ENCODE measurements around the gene PIMREG.

The PIMREG gene

DNA sequence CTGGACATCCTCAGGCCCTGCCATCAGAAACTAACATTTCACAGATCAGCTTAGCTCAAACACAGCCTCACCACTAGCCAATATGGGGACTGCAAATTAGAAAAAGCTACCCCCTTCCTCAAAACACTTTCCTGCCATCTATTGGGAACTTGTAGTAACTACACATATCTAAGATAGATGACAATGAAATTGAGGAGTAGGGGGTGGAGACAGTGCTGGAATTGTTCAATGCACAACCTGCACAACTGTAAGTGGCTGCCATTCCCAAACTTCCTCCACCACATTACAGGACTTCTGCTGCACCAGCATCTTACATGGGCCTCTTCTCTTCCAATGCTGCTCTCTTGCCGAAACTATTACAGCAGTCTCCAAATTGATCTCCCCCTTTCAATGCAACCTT is 31.2 kb upstream of the PIMREG start:
- DNase-seq (ENCODE audit: extremely low spot score): peak; percentile 50
- POLR2A ChIA-PET: no interaction called here
- TF ChIP-seq BHLHE40 (IDR thresholded peaks at IDR 0.05; ENCODE audit: borderline replicate concordance) (no peak), SP1 (IDR thresholded peaks at IDR 0.05) (no peak), L3MBTL2 (conservative IDR thresholded peaks at IDR 0.05) (no peak)
- TF ChIP-seq, protein P1, sequence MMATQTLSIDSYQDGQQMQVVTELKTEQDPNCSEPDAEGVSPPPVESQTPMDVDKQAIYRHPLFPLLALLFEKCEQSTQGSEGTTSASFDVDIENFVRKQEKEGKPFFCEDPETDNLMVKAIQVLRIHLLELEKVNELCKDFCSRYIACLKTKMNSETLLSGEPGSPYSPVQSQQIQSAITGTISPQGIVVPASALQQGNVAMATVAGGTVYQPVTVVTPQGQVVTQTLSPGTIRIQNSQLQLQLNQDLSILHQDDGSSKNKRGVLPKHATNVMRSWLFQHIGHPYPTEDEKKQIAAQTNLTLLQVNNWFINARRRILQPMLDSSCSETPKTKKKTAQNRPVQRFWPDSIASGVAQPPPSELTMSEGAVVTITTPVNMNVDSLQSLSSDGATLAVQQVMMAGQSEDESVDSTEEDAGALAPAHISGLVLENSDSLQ (IDR thresholded peaks at IDR 0.05): no peak
- CTCF ChIA-PET: interaction anchor here (0.6 kb wide), 1 partner anchor 620 kb away, joined by 5 read pairs; no protein-coding TSS in a partner anchor

DNA sequence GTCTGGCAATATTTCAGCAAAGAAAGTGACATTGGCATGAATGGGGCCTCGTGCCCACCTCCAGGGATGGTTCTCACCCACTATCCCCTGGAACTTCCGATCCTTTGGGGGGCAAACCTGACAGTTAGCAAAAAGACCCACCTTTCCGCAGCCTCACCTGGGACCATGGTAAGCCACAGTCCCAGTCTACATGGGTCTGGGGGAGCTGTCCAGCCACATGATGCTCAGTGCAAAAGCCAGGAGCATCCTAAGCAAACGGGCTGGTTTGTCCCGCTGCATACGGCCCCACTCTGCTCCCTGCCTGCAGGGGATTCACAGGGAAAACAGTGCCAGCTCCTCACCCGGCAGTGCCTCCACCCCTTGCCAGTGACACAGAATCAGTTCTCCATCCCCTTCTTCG is 28.6 kb upstream of the PIMREG start:
- no peak for DNase-seq (ENCODE audit: extremely low spot score)
- CTCF ChIA-PET: no interaction called here
- POLR2A ChIA-PET: no interaction called here
- no peak for TF ChIP-seq TARDBP (IDR thresholded peaks at IDR 0.05)

DNA sequence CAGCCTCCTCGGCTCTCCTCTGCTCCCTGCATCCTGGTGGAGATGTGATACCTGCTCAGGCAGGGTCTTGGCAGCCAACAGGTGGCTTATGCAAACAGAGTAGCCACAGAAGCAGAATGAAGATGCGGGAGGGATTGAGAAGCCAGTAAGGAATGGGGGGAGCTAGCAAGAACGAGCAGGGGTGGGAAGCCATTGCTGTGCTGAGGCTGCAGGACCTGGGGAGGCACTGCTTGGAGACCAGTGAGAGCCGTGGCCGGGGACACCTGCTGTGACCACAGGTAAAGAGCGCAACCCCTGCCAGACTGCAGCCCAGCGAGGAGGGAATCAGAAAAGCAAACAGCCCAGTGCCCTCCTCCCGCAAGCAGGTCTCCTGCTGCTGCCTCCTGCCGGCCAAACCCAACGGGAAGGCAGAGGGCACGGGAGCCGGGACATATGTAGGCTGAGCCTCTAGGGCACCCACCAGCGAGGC is 24.0 kb upstream of the PIMREG start:
- peak; percentile 42 for DNase-seq (ENCODE audit: extremely low spot score)
- ChIA-PET POLR2A (no interaction called here), CTCF (interaction anchor here (0.8 kb wide), 1 partner anchor 830 kb away, joined by 3 read pairs; no protein-coding TSS in a partner anchor)
- TF ChIP-seq CTBP1 (IDR thresholded peaks at IDR 0.05; ENCODE audit: borderline replicate concordance) (no peak), FOXM1 (IDR thresholded peaks at IDR 0.05; ENCODE audit: borderline replicate concordance) (no peak), NFRKB (IDR thresholded peaks at IDR 0.05) (no peak), ZNF384 (IDR thresholded peaks at IDR 0.05) (no peak), SUZ12 (IDR thresholded peaks at IDR 0.05) (no peak), TARDBP (IDR thresholded peaks at IDR 0.05) (no peak), HDGF (IDR thresholded peaks at IDR 0.05; ENCODE audit: borderline replicate concordance) (no peak), FOXA1 (IDR thresholded peaks at IDR 0.05) (no peak), ELF4 (IDR thresholded peaks at IDR 0.05) (no peak), FOXK2 (IDR thresholded peaks at IDR 0.05) (no peak), L3MBTL2 (conservative IDR thresholded peaks at IDR 0.05) (no peak), ARNT (IDR thresholded peaks at IDR 0.05) (no peak), SP1 (IDR thresholded peaks at IDR 0.05) (no peak), LEF1 (IDR thresholded peaks at IDR 0.05; ENCODE audit: borderline replicate concordance) (no peak), BHLHE40 (IDR thresholded peaks at IDR 0.05; ENCODE audit: borderline replicate concordance) (no peak)
- TF ChIP-seq, protein P1 (IDR thresholded peaks at IDR 0.05): no peak

DNA sequence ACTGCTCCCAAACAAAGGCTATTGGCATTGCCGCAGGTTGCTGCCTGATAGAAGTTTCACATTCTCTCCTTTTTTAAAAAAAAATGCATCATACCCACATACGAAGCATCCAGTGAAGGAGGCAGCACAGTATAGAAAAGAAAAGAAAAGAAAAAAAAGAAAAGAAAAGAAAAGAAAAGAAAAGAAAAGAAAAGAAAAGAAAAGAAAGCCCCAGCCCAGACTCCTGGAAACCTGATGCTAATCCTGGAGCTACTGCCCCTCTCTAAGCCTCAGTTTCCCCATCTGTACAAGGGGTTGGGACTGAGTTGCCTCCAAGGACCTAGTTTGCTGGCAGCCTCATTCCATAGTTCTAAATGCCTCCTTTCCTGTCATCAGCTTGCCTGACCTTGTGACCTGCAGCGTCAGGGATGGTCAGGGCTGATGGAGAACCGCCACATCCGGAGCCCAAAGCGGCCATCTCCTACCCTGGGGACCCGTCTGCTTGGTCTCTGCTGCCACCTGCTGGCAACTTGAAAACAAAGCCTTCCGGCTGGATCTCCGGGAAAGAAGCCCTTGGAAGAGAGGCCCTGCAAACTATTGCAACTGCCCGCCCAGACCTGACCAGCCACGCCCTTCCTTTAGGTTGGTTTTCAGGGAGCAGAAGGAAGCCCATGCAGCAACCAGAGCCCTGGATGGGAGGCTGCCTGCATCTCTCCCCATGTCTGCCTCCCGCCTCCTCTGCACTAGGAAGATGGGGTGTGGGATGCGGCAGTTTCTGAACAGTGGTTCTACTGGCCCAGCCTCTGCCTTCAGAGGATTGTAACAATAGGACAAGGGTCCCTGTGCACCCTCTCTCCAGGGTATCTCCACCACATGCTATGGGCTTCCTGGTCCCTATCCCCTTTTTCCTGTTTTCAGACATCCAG is 22.3 kb upstream of the PIMREG start:
- POLR2A ChIA-PET: no interaction called here
- TF ChIP-seq LEF1 (IDR thresholded peaks at IDR 0.05; ENCODE audit: borderline replicate concordance) (no peak), ELF4 (IDR thresholded peaks at IDR 0.05) (no peak), HDGF (IDR thresholded peaks at IDR 0.05; ENCODE audit: borderline replicate concordance) (no peak), SP1 (IDR thresholded peaks at IDR 0.05) (no peak), L3MBTL2 (conservative IDR thresholded peaks at IDR 0.05) (no peak), ZNF384 (IDR thresholded peaks at IDR 0.05) (no peak), FOXM1 (IDR thresholded peaks at IDR 0.05; ENCODE audit: borderline replicate concordance) (no peak), CTBP1 (IDR thresholded peaks at IDR 0.05; ENCODE audit: borderline replicate concordance) (no peak), FOXK2 (IDR thresholded peaks at IDR 0.05) (no peak), NFRKB (IDR thresholded peaks at IDR 0.05) (no peak), SUZ12 (IDR thresholded peaks at IDR 0.05) (no peak), FOXA1 (IDR thresholded peaks at IDR 0.05) (no peak), ARNT (IDR thresholded peaks at IDR 0.05) (no peak), TARDBP (IDR thresholded peaks at IDR 0.05) (no peak), BHLHE40 (IDR thresholded peaks at IDR 0.05; ENCODE audit: borderline replicate concordance) (no peak)
- TF ChIP-seq, protein P1 (IDR thresholded peaks at IDR 0.05): no peak
- CTCF ChIA-PET: interaction anchor here (0.5 to 0.6 kb wide), 5 partner anchors 14 to 827 kb away, joined by 3 to 8 read pairs (median 3); no protein-coding TSS in a partner anchor
- DNase-seq (ENCODE audit: extremely low spot score): peak; percentile 81

DNA sequence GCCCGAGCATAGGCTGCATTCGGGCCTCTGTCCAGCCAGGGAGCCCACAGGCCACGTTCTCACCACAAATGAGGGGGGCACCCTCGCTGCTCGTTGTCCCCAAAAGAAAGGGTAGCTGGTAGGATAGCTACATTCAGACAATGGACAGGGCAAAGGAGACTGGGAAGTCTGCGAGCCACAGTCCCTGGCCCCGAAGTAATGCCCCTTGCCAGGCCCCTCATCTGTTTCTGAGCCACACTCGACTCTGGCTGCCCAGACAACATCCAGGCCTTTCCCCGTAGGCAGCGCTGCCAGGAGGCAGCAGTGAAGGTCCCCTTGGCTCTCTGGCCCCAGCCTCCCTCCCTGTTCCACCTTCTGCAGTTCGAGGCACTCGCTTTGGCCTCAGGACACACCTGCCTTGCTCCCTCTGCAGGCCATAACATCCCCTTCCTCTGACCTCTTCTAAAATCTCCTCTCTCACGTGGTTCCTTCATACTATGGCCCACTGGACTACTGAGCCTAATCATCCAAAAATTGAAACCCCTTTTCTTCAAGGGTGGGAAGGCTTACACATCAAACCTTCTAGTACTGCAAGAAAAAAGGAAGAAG is 21.5 kb upstream of the PIMREG start:
- CTCF ChIA-PET: interaction anchor here (0.6 to 0.7 kb wide), 3 partner anchors 13 to 171 kb away, joined by 3 to 8 read pairs (median 3); no protein-coding TSS in a partner anchor
- TF ChIP-seq TARDBP (IDR thresholded peaks at IDR 0.05) (no peak), ELF4 (IDR thresholded peaks at IDR 0.05) (no peak), FOXK2 (IDR thresholded peaks at IDR 0.05) (no peak), FOXA1 (IDR thresholded peaks at IDR 0.05) (no peak), L3MBTL2 (conservative IDR thresholded peaks at IDR 0.05) (no peak), NFRKB (IDR thresholded peaks at IDR 0.05) (no peak), ARNT (IDR thresholded peaks at IDR 0.05) (no peak), SUZ12 (IDR thresholded peaks at IDR 0.05) (no peak), FOXM1 (IDR thresholded peaks at IDR 0.05; ENCODE audit: borderline replicate concordance) (no peak), LEF1 (IDR thresholded peaks at IDR 0.05; ENCODE audit: borderline replicate concordance) (no peak)
- TF ChIP-seq, protein P1 (IDR thresholded peaks at IDR 0.05): no peak
- no peak for DNase-seq (ENCODE audit: extremely low spot score)
- POLR2A ChIA-PET: no interaction called here
